ENCODE data around the gene PHF21A.

The PHF21A gene

DNA sequence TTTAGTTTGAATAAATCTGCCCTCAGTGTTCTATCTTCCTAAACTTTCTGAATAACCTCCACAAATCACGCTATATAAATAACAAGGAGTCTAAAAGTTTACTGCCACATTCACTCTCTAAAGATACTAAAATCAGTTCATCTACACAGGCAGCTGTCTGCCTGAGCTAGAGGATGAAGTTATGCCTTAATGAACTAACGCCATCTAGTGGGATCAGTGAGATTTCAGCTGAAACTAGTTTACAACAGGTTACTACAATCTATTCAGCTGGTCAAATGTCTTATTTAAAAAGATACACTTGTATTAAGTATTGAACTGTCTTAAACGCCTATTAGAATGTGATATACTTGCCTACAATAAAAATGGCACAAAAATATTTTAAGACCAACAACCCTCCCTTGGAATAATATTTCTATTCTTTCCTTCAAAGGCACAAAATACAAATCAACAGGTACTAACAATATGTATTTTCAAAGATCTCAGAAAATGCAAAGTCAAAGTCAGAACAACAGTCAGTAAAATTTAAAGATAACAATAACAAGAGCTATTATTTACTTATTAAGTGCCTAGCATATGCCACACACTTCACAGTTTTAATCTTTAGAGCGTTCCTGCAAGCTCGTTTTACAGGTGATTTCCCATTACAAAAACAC is 114.7 kb downstream of the PHF21A start:
- Histone ChIP-seq H3K4me3 (no peak overlapping the region), H3K27ac (no peak overlapping the region)
- TF ChIP-seq, protein P1, sequence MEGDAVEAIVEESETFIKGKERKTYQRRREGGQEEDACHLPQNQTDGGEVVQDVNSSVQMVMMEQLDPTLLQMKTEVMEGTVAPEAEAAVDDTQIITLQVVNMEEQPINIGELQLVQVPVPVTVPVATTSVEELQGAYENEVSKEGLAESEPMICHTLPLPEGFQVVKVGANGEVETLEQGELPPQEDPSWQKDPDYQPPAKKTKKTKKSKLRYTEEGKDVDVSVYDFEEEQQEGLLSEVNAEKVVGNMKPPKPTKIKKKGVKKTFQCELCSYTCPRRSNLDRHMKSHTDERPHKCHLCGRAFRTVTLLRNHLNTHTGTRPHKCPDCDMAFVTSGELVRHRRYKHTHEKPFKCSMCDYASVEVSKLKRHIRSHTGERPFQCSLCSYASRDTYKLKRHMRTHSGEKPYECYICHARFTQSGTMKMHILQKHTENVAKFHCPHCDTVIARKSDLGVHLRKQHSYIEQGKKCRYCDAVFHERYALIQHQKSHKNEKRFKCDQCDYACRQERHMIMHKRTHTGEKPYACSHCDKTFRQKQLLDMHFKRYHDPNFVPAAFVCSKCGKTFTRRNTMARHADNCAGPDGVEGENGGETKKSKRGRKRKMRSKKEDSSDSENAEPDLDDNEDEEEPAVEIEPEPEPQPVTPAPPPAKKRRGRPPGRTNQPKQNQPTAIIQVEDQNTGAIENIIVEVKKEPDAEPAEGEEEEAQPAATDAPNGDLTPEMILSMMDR (IDR thresholded peaks at IDR 0.05): no peak
- DNase-seq (ENCODE audit: low spot score): no peak

DNA sequence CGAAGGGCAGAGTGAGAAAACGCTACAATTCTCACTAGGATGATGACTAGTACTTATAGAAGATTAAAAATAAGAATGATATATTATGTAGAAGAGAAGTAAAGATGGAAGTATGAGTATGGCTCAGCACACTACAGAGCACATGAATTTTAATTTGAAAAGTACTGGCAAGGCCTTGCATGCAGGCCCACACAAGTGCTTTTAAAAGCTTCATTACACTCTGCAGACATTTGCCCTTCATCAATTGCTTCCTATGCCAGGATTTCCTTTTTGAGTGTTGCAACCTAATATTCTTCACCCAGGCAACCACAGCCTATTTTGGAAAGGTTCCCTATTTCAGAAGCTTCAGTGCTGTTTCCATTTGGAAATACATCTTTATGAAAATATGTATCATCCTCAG is 117.7 kb downstream of the PHF21A start:
- Histone ChIP-seq H3K27ac (no peak overlapping the region), H3K4me3 (no peak overlapping the region)
- TF ChIP-seq, protein P1 (IDR thresholded peaks at IDR 0.05): no peak
- no peak for DNase-seq (ENCODE audit: low spot score)

DNA sequence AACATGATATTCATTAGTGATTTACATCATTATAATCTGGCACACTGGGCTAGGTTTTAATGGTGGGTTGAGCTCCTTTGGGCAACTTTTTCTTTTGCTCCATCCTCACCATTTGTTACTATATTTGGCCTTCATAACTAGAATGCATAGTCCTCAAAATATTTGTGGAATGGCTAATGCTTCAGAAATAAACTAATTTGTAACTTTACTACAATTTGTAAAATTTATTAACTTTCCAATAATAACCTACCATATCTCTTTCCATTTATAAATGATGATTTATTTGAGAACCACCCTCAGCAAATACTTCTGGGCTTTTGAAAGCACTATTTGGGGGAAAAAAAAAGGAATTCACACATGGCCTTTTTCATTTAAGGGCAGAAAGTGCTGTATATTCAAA is 119.1 kb downstream of the PHF21A start:
- Histone ChIP-seq H3K4me3 (no peak overlapping the region), H3K27ac (no peak overlapping the region)
- no peak for DNase-seq (ENCODE audit: low spot score)
- TF ChIP-seq, protein P1 (IDR thresholded peaks at IDR 0.05): no peak

DNA sequence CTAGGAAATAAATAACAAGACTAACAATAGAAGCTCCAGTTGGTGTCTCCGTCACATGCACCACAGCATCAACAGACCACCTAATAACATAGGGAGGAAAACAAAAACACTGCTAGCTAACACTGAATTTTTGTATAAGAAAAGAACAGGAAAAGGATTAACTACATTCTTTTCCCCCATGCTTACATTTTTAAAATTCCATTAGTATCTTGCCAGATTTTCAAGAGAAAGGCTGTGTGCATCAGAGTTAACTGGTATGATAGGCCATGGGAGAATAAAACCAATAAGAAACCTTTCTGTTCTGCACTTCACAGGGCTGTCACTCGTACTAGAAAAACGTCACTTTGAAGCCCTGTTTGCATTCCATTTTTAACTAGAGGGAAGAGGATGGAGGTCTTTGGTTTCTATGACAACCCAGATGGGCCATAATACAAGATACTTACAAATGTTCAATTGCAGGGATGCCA is 119.8 kb downstream of the PHF21A start:
- TF ChIP-seq, protein P1 (IDR thresholded peaks at IDR 0.05): no peak
- no peak overlapping the region for H3K4me3 ChIP-seq
- H3K27ac ChIP-seq: peak overlapping the region in 1 of 2 donors; percentile 48
- DNase-seq (ENCODE audit: low spot score): no peak

DNA sequence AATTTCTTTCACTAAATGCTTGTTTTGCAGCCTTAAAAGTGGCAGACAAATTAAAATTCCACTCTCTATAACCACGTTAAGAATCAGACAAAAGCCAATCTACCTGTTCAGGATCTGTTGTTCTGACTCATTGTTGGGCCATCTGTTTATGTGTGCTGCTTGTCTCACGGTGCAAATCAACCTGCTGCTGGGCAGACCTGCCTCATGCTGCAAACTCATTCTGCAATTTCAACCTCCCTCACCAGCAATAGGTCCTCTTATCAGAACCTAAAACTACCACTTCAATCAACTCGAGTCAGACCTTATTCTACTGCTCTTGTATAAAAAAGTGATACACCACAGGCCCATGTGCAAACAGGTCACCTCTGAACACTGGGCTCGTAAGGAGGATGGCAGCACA is 123.7 kb downstream of the PHF21A start:
- no peak overlapping the region for H3K4me3 ChIP-seq
- TF ChIP-seq, protein P1 (IDR thresholded peaks at IDR 0.05): no peak
- no peak overlapping the region for H3K27ac ChIP-seq
- DNase-seq (ENCODE audit: low spot score): no peak

DNA sequence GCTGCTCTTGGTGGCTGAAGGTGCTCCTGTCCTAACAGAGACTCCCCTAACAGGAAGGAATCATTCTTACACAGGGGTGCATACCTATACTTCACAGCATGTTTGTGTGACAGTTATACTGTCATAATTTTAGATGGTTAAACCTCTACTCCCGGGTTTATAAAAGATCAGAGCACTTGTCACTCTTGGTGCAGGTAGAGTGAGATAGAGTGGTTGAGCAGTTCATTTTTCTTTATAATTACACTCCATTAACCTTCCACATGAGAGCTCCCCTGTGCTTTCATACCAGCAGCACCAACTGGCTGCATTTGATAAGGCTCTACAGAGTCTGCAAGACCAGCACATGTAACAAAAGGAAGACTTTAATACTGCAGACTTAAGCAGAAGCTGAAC is 125.9 kb downstream of the PHF21A start:
- no peak overlapping the region for H3K4me3 ChIP-seq
- no peak for DNase-seq (ENCODE audit: low spot score)
- no peak overlapping the region for H3K27ac ChIP-seq
- TF ChIP-seq, protein P1 (IDR thresholded peaks at IDR 0.05): no peak

Measured in coronary artery (tissue), 2 donors.